A549 (cell line): ENCODE results near the gene PARM1. TPM values are rescaled to one million over a fixed set of nuclear protein-coding genes. Genes with fewer than 3 reads are reported as not detected.

ENCODE experiments used
- ATAC-seq, 2 experiments: fragments of 200-7000 bp in 1 of 2; fragments of >200 bp in 1 of 2; cut with Nextera tagmentation in 1 of 2; cut with Tn5 transposase in 1 of 2; 3 replicates each; pipeline versions ENCODE4 v1.8.0 to v1.9.1; 2018 to 2020; ENCODE audit warnings: mild to moderate bottlenecking in 1 of 2, moderate library complexity in 1 of 2
- CTCF ChIA-PET: fragments of 300-600 bp; sonication (Branson Sonifier 250); formaldehyde crosslinking; extraction: SDS; loops from one replicate; lab custom pipeline; 2021; ENCODE audit warnings: antibody characterized with exemption, inconsistent platforms; lab: Yijun Ruan, JAX
- POLR2A ChIA-PET: fragments of 350-600 bp; formaldehyde crosslinking; extraction: SDS; loops from one replicate; lab custom pipeline; 2021; ENCODE audit warnings: antibody characterized with exemption, inconsistent platforms; lab: Yijun Ruan, JAX
- DNase-seq, 2 experiments: peaks; one replicate each; pipeline versions ENCODE4 v3.0.0 to v3.0.0-alpha.2; 2011 to 2016; ENCODE audit warnings: low read depth in 1 of 2, low spot score in 1 of 2
- FAIRE-seq: peaks from 2 replicates; lab custom pipeline; 2011; peaks lifted over from hg19 to GRCh38; lab: Jason Lieb, UNC
- H3K27ac ChIP-seq, 2 experiments: fragments of >200 bp; sonication (Bioruptor Twin); formaldehyde crosslinking; 3 replicates each; pipeline ENCODE4 v1.5.1; 2016 to 2017
- H3K4me1 ChIP-seq: fragments of >200 bp; sonication (Bioruptor Twin); formaldehyde crosslinking; 3 replicates; pipeline ENCODE4 v1.6.1; 2016
- H3K4me2 ChIP-seq: fragments of >200 bp; sonication (Bioruptor Twin); formaldehyde crosslinking; 3 replicates; pipeline ENCODE4 v1.6.1; 2016
- H3K4me3 ChIP-seq: fragments of >200 bp; sonication (Bioruptor Twin); formaldehyde crosslinking; 3 replicates; pipeline ENCODE4 v1.5.1; 2016
- H3K9me3 ChIP-seq: fragments of >200 bp; sonication (Bioruptor Twin); formaldehyde crosslinking; 3 replicates; pipeline ENCODE4 v1.6.1; 2016
- CHD4 ChIP-seq: fragments of 200-600 bp; sonication (generic); IDR thresholded peaks from 2 replicates; pipeline ENCODE4 v1.6.1; 2016; ENCODE audit warnings: antibody characterized with exemption, mild to moderate bottlenecking, borderline replicate concordance
- EHF ChIP-seq: fragments of 250-450 bp; sonication (Bioruptor Pico); IDR thresholded peaks from 2 replicates; pipeline ENCODE4 v1.5.0; 2020; ENCODE audit warnings: mild to moderate bottlenecking
- FOSB ChIP-seq: fragments of 250-450 bp; sonication (Bioruptor Pico); IDR thresholded peaks from 2 replicates; pipeline ENCODE4 v1.5.0; 2020; ENCODE audit warnings: mild to moderate bottlenecking, moderate library complexity
- HOXB13 ChIP-seq: fragments of 250-450 bp; sonication (Bioruptor Pico); IDR thresholded peaks from 2 replicates; pipeline ENCODE4 v1.5.0; 2020; ENCODE audit warnings: low read depth, mild to moderate bottlenecking, moderate library complexity
- HOXB5 ChIP-seq: fragments of 250-450 bp; sonication (Bioruptor Pico); IDR thresholded peaks from 2 replicates; pipeline ENCODE4 v1.5.0; 2020; ENCODE audit warnings: mild to moderate bottlenecking, moderate library complexity
- JUN ChIP-seq, 2 experiments: fragments of >200 bp; sonication (Bioruptor Twin); formaldehyde crosslinking; IDR thresholded peaks; 2 replicates in 1 of 2; 3 replicates in 1 of 2; pipeline ENCODE4 v1.6.1; 2016 to 2017
- KDM5A ChIP-seq: fragments of 200-600 bp; sonication (generic); IDR thresholded peaks from 2 replicates; pipeline ENCODE4 v1.6.1; 2016; ENCODE audit warnings: antibody characterized with exemption, mild to moderate bottlenecking
- MAZ ChIP-seq: fragments of 150-350 bp; IDR thresholded peaks from 2 replicates; pipeline ENCODE4 v1.6.1; 2014; ENCODE audit warnings: antibody characterized with exemption, low read depth, low read length, borderline replicate concordance
- POLR2A ChIP-seq: IDR thresholded peaks from 2 replicates; pipeline ENCODE4 v1.6.1; 2012; ENCODE audit warnings: mild to moderate bottlenecking, low read length
- RCOR1 ChIP-seq: fragments of 150-350 bp; IDR thresholded peaks from 2 replicates; pipeline ENCODE4 v1.6.1; 2014; ENCODE audit warnings: antibody characterized with exemption, low read length, low read depth
- RFX5 ChIP-seq: fragments of 450-650 bp; IDR thresholded peaks from 2 replicates; pipeline ENCODE4 v1.7.1; 2014; ENCODE audit warnings: antibody characterized with exemption, mild to moderate bottlenecking, moderate library complexity
- ZC3H11A ChIP-seq: fragments of 450-650 bp; IDR thresholded peaks from 2 replicates; pipeline ENCODE4 v1.6.1; 2014; ENCODE audit warnings: antibody characterized with exemption, mild to moderate bottlenecking
- ZSCAN20 ChIP-seq: fragments of 250-450 bp; sonication (Bioruptor Pico); IDR thresholded peaks from 2 replicates; pipeline ENCODE4 v1.8.0; 2022; ENCODE audit warnings: mild to moderate bottlenecking, moderate library complexity
- WGBS: methylation state at CpG from one replicate; pipeline ENCODE4 v1.1.6; 2017; ENCODE audit errors: missing lambda C conversion rate; 5-methylcytosine and 5-hydroxymethylcytosine counted together
- polyA plus RNA-seq, 4 experiments: library from polyadenylated mRNA; depleted of rRNA in 3 of 4; stranded (reverse); fragments of >200 nt; fragmentation: RNase III in 1 of 4; extraction: RNeasy Plus Mini Kit Qiagen cat#74134 plus additional on column Dnase treatment in 1 of 4; gene quantifications; 2 replicates in 3 of 4; 3 replicates in 1 of 4; pipeline ENCODE4 v1.2.3, GENCODE V29; 2011 to 2017
- TF ChIP-seq, protein P1 (sequence below): IDR thresholded peaks from 2 replicates; pipeline ENCODE4 v1.6.1; 2012
- TF ChIP-seq, protein P2 (sequence below): fragments of >200 bp; sonication (Bioruptor Twin); formaldehyde crosslinking; IDR thresholded peaks from 3 replicates; pipeline ENCODE4 v1.5.1; 2016
- TF ChIP-seq, protein P3 (sequence below): fragments of 250-450 bp; sonication (Bioruptor Pico); IDR thresholded peaks from 2 replicates; pipeline ENCODE4 v1.5.0; 2021; ENCODE audit warnings: mild to moderate bottlenecking, moderate library complexity, borderline replicate concordance
- TF ChIP-seq, protein P4 (sequence below): fragments of 450-650 bp; IDR thresholded peaks from 2 replicates; pipeline ENCODE4 v1.6.1; 2014; ENCODE audit warnings: antibody characterized with exemption
- TF ChIP-seq, protein P5 (sequence below): fragments of 150-350 bp; IDR thresholded peaks from 2 replicates; pipeline ENCODE4 v1.6.1; 2014; ENCODE audit warnings: low read depth, mild to moderate bottlenecking, low read length
- TF ChIP-seq, protein P6 (sequence below): IDR thresholded peaks from 2 replicates; pipeline ENCODE4 v1.6.1; 2012; ENCODE audit warnings: low read depth, borderline replicate concordance

The PARM1 gene
- polyA plus RNA-seq, 2 of the 4 experiments (the other 2 are of a cell fraction), result 0.37 to 2.5 TPM

DNA sequence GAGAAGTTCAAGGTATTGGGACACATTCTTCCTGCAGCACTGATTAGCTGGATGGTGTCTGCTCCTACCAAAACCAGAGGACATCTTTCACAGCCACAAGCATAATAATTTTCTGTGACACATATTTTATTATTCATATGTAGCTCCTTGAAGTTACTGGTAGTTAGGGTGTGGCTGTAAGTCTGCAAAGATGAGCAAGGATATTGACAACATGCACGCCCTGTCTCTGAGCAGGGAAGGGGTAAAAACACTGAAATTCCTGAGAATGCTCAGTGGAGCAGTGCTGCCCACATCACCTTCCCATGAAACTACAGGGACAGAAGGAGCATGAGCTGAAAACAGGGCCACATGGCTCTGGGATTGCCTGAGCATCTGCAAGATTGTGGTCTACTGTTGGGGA is 38.9 kb downstream of the PARM1 start:
- Histone ChIP-seq H3K4me3 (no peak overlapping the region), H3K9me3 (no peaks in the 10 kb centered on the region), H3K4me2 (no peak overlapping the region), H3K4me1 (no peaks in the 10 kb centered on the region), H3K27ac (no peak overlapping the region)
- no peak for TF ChIP-seq KDM5A
- TF ChIP-seq FOSB, result no peak
- TF ChIP-seq POLR2A, result no peak
- CTCF ChIA-PET, result interaction anchor here (0.5 kb wide), 1 partner anchor 11 kb away, joined by 3 read pairs; no protein-coding TSS in a partner anchor
- POLR2A ChIA-PET, result no interaction called here
- DNase-seq (no peak), ATAC-seq (no peak), FAIRE-seq (no peak)
- WGBS, result 13% methylated on average over 1 of the region's 1 CpG

DNA sequence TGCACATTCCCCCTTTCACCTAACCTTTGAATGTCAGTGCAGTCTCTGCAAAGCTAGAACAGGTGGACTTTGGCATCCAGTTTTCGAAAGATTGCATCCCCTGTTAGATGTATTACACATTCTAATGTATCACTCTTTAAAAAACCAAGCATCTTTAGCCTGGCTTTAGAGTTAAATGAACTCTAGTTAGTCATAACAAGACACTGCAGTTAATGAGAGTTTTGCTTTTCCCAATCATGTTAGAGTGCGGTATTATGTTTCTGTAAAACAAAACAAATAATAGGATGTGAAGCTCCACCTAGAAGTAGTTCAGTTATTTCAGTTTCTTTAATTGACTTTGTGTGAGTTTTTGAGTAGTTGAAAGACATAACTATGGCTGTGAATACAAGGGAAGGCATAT is 42.2 kb downstream of the PARM1 start:
- ChIA-PET POLR2A (no interaction called here), CTCF (interaction anchor here (0.6 kb wide), 1 partner anchor 14 kb away, joined by 3 read pairs; no protein-coding TSS in a partner anchor)
- Histone ChIP-seq H3K4me3 (no peak overlapping the region), H3K4me2 (no peak overlapping the region), H3K27ac (no peak overlapping the region), H3K9me3 (no peaks in the 10 kb centered on the region), H3K4me1 (no peaks in the 10 kb centered on the region)
- FAIRE-seq, result no peak
- DNase-seq, result no peak
- WGBS, result 53% methylated on average over 2 of the region's 2 CpGs
- no peak for TF ChIP-seq ZC3H11A
- TF ChIP-seq ZSCAN20 (CRISPR knock-in tag), result no peak
- TF ChIP-seq, protein P1, sequence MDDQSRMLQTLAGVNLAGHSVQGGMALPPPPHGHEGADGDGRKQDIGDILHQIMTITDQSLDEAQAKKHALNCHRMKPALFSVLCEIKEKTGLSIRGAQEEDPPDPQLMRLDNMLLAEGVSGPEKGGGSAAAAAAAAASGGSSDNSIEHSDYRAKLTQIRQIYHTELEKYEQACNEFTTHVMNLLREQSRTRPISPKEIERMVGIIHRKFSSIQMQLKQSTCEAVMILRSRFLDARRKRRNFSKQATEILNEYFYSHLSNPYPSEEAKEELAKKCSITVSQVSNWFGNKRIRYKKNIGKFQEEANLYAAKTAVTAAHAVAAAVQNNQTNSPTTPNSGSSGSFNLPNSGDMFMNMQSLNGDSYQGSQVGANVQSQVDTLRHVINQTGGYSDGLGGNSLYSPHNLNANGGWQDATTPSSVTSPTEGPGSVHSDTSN, result no peak
- no peak for TF ChIP-seq HOXB5 (CRISPR knock-in tag)
- no peak for TF ChIP-seq CHD4
- TF ChIP-seq HOXB13 (CRISPR knock-in tag), result no peak
- TF ChIP-seq, protein P2, sequence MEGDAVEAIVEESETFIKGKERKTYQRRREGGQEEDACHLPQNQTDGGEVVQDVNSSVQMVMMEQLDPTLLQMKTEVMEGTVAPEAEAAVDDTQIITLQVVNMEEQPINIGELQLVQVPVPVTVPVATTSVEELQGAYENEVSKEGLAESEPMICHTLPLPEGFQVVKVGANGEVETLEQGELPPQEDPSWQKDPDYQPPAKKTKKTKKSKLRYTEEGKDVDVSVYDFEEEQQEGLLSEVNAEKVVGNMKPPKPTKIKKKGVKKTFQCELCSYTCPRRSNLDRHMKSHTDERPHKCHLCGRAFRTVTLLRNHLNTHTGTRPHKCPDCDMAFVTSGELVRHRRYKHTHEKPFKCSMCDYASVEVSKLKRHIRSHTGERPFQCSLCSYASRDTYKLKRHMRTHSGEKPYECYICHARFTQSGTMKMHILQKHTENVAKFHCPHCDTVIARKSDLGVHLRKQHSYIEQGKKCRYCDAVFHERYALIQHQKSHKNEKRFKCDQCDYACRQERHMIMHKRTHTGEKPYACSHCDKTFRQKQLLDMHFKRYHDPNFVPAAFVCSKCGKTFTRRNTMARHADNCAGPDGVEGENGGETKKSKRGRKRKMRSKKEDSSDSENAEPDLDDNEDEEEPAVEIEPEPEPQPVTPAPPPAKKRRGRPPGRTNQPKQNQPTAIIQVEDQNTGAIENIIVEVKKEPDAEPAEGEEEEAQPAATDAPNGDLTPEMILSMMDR, result no peak
- no peak for TF ChIP-seq EHF (CRISPR knock-in tag)
- TF ChIP-seq, protein P3, sequence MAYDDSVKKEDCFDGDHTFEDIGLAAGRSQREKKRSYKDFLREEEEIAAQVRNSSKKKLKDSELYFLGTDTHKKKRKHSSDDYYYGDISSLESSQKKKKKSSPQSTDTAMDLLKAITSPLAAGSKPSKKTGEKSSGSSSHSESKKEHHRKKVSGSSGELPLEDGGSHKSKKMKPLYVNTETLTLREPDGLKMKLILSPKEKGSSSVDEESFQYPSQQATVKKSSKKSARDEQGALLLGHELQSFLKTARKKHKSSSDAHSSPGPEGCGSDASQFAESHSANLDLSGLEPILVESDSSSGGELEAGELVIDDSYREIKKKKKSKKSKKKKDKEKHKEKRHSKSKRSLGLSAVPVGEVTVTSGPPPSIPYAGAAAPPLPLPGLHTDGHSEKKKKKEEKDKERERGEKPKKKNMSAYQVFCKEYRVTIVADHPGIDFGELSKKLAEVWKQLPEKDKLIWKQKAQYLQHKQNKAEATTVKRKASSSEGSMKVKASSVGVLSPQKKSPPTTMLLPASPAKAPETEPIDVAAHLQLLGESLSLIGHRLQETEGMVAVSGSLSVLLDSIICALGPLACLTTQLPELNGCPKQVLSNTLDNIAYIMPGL (CRISPR knock-in tag), result no peak
- no peak for TF ChIP-seq JUN (IDR thresholded peaks at IDR 0.05)
- TF ChIP-seq, protein P4, sequence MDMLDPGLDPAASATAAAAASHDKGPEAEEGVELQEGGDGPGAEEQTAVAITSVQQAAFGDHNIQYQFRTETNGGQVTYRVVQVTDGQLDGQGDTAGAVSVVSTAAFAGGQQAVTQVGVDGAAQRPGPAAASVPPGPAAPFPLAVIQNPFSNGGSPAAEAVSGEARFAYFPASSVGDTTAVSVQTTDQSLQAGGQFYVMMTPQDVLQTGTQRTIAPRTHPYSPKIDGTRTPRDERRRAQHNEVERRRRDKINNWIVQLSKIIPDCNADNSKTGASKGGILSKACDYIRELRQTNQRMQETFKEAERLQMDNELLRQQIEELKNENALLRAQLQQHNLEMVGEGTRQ, result no peak
- no peak for TF ChIP-seq MAZ
- TF ChIP-seq, protein P5, sequence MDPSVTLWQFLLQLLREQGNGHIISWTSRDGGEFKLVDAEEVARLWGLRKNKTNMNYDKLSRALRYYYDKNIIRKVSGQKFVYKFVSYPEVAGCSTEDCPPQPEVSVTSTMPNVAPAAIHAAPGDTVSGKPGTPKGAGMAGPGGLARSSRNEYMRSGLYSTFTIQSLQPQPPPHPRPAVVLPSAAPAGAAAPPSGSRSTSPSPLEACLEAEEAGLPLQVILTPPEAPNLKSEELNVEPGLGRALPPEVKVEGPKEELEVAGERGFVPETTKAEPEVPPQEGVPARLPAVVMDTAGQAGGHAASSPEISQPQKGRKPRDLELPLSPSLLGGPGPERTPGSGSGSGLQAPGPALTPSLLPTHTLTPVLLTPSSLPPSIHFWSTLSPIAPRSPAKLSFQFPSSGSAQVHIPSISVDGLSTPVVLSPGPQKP, result no peak
- no peak for TF ChIP-seq RCOR1
- TF ChIP-seq, protein P6, sequence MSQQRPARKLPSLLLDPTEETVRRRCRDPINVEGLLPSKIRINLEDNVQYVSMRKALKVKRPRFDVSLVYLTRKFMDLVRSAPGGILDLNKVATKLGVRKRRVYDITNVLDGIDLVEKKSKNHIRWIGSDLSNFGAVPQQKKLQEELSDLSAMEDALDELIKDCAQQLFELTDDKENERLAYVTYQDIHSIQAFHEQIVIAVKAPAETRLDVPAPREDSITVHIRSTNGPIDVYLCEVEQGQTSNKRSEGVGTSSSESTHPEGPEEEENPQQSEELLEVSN, result no peak
- TF ChIP-seq RFX5, result no peak
- TF ChIP-seq, all 56 proteins: peak for 0
- no peak for ATAC-seq
